Memory B cell (primary cell): Measurements from ENCODE around the gene GOSR1.
"Not testable (repeated sequence)": the region's sequence is repeated elsewhere in the genome, so short reads cannot be mapped to it uniquely, and the experiment has no call there.

Experiments used
- ATAC-seq: fragments of 150-1000 bp; cut with Tn5 transposase; 2 replicates; pipeline ENCODE4 v1.10.0; 2021; ENCODE audit warnings: low read depth, mild to moderate bottlenecking, moderate library complexity
- DNase-seq, 2 donors: peaks; one replicate each; pipeline ENCODE4 v3.0.0; 2022; ENCODE audit warnings: low spot score in 2 of 2
- H3K27ac Mint-ChIP-seq: one replicate; pipeline ENCODE4 v1.8.0; 2022; ENCODE audit warnings: mild to moderate bottlenecking, moderate library complexity, mixed read lengths
- H3K27me3 Mint-ChIP-seq: one replicate; pipeline ENCODE4 v1.8.0; 2022; ENCODE audit warnings: mixed read lengths
- H3K36me3 Mint-ChIP-seq: one replicate; pipeline ENCODE4 v1.8.0; 2022; ENCODE audit warnings: mild to moderate bottlenecking, mixed read lengths
- H3K4me1 Mint-ChIP-seq: one replicate; pipeline ENCODE4 v1.8.0; 2022; ENCODE audit warnings: mixed read lengths
- H3K4me3 Mint-ChIP-seq: one replicate; pipeline ENCODE4 v1.8.0; 2022; ENCODE audit warnings: mild to moderate bottlenecking, moderate library complexity, mixed read lengths
- H3K9me3 Mint-ChIP-seq: one replicate; pipeline ENCODE4 v1.8.0; 2022; ENCODE audit warnings: mixed read lengths

Gene GOSR1

GRCh38 chr17:30477083-30477773 is at the start of gene GOSR1:
Gene GOSR1, plus strand, starts transcription at chr17:30477408. Its CDS starts 26 bp downstream, at chr17:30477434.
- DNase-seq, result peak; percentile 84 to 89
- H3K4me3 Mint-ChIP-seq, result peak within 1 kb of the TSS; percentile 93
- H3K9me3 Mint-ChIP-seq, result no peaks in the 10 kb centered on the region
- peak; percentile 94 for ATAC-seq
- H3K36me3 Mint-ChIP-seq, result peaks cover 7% of the 10 kb centered on the region
- H3K27ac Mint-ChIP-seq, result peak within 1 kb of the TSS; percentile 99
- H3K27me3 Mint-ChIP-seq, result no peaks in the 10 kb centered on the region
- peaks cover 18% of the 10 kb centered on the region for H3K4me1 Mint-ChIP-seq

- no peaks in the 10 kb centered on the region for H3K9me3 Mint-ChIP-seq
- no peaks in the 10 kb centered on the region for H3K27me3 Mint-ChIP-seq
- ATAC-seq, result no peak
- H3K4me3 Mint-ChIP-seq, result no peak overlapping the region
- H3K27ac Mint-ChIP-seq, result no peak overlapping the region
- H3K4me1 Mint-ChIP-seq, result no peaks in the 10 kb centered on the region
- no peak for DNase-seq
- peaks cover 3% of the 10 kb centered on the region for H3K36me3 Mint-ChIP-seq
Measured at GRCh38 chr17:30427611-30428010, 49.6 kb upstream of the GOSR1 start.

GRCh38 chr17:30429155-30429554 is 48.1 kb upstream of the GOSR1 start:
- Mint-ChIP-seq H3K9me3 (no peaks in the 10 kb centered on the region), H3K36me3 (peaks cover 3% of the 10 kb centered on the region), H3K27me3 (peaks cover 2% of the 10 kb centered on the region), H3K27ac (no peak overlapping the region), H3K4me3 (no peak overlapping the region), H3K4me1 (no peaks in the 10 kb centered on the region)
- no peak for ATAC-seq
- DNase-seq, result no peak

GRCh38 chr17:30433514-30433913 is 43.7 kb upstream of the GOSR1 start:
- Mint-ChIP-seq H3K27ac (no peak overlapping the region), H3K9me3 (no peaks in the 10 kb centered on the region), H3K27me3 (peaks cover 2% of the 10 kb centered on the region), H3K4me1 (peaks cover 4% of the 10 kb centered on the region), H3K4me3 (no peak overlapping the region), H3K36me3 (no peaks in the 10 kb centered on the region)
- ATAC-seq (no peak), DNase-seq (no peak)

DNA sequence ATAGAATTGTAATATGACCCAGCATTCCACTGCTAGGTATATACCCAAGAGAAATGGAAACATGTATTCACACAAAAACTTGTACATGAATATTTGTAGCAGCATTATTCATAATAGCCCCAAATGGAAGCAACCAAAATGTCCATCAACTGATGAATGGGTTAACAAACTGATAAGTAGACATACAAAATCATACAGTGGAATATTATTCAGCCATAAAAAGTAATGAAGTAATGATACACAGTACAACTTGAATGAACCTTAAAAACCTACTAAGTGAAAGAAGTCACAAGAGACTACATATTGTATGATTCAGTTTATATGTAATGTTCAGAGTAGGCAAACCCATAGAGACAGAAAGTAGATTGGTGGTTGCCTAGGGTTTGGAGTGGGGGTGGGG is 40.5 kb upstream of the GOSR1 start:
- Mint-ChIP-seq H3K9me3 (no peaks in the 10 kb centered on the region), H3K36me3 (no peaks in the 10 kb centered on the region), H3K27me3 (peaks cover 2% of the 10 kb centered on the region), H3K4me1 (peaks cover 4% of the 10 kb centered on the region), H3K4me3 (no peak overlapping the region), H3K27ac (no peak overlapping the region)
- DNase-seq (no peak), ATAC-seq (no peak)

DNA sequence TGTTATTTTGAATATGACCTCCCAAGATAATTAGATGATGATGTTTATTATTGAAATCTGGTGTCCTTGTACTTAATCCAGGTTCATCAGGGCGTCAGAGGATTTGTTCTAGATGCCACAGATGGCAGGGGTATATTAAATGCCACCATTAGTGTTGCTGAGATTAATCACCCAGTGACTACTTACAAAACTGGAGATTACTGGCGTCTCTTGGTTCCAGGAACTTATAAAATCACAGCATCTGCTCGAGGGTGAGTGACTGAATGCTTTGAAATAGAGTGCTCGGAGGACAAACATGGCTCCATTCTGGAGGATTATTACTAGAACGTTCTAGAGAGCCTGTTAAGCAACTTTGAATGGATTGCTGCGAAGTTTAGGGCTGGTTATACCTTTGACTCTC is 33.5 kb upstream of the GOSR1 start:
- H3K27ac Mint-ChIP-seq, result no peak overlapping the region
- DNase-seq, result no peak
- H3K4me1 Mint-ChIP-seq, result no peaks in the 10 kb centered on the region
- no peaks in the 10 kb centered on the region for H3K36me3 Mint-ChIP-seq
- ATAC-seq, result no peak
- no peaks in the 10 kb centered on the region for H3K9me3 Mint-ChIP-seq
- no peak overlapping the region for H3K4me3 Mint-ChIP-seq
- no peaks in the 10 kb centered on the region for H3K27me3 Mint-ChIP-seq

DNA sequence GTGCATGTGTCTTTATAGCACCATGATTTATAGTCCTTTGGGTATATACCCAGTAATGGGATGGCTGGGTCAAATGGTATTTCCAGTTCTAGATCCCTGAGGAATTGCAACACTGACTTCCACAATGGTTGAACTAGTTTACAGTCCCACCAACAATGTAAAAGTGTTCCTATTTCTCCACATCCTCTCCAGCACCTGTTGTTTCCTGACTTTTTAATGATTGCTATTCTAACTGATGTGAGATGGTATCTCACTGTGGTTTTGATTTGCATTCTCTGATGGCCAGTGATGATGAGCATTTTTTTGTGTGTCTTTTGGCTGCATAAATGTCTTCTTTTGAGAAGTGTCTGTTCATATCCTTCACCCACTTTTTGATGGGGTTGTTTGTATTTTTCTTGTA is 30.6 kb upstream of the GOSR1 start:
- not testable (repeated sequence) for H3K27ac Mint-ChIP-seq, H3K4me3 Mint-ChIP-seq, H3K27me3 Mint-ChIP-seq, ATAC-seq, DNase-seq, H3K36me3 Mint-ChIP-seq, H3K4me1 Mint-ChIP-seq, H3K9me3 Mint-ChIP-seq

DNA sequence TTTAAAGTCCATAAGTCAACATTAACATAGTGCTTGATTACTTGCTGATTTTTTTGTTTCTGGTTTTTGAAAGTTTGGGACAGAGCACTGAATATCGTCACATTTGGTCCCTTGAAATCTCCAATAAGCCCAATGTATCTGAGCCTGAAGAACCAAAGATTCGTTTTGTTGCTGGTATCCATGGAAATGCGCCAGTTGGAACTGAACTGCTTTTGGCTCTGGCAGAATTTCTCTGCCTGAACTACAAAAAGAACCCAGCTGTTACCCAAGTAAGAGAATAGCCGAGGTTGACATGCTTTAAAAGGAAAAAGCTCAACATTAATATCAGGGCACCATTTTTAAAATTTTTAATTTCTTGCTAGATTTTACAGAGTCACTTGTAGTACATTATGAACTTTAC is 27.7 kb upstream of the GOSR1 start:
- ATAC-seq (no peak), DNase-seq (no peak)
- Mint-ChIP-seq H3K4me3 (no peak overlapping the region), H3K9me3 (peaks cover 3% of the 10 kb centered on the region), H3K27ac (no peak overlapping the region), H3K4me1 (no peaks in the 10 kb centered on the region), H3K27me3 (no peaks in the 10 kb centered on the region), H3K36me3 (peaks cover 4% of the 10 kb centered on the region)

- Mint-ChIP-seq H3K4me1 (no peaks in the 10 kb centered on the region), H3K9me3 (peaks cover 5% of the 10 kb centered on the region), H3K4me3 (no peak overlapping the region), H3K27ac (no peak overlapping the region), H3K36me3 (peaks cover 5% of the 10 kb centered on the region), H3K27me3 (no peaks in the 10 kb centered on the region)
- no peak for ATAC-seq
- no peak for DNase-seq
Measured at GRCh38 chr17:30450125-30451027, 26.8 kb upstream of the GOSR1 start.

GRCh38 chr17:30454635-30455034 is 22.6 kb upstream of the GOSR1 start:
- ATAC-seq, result no peak
- peaks cover 9% of the 10 kb centered on the region for H3K36me3 Mint-ChIP-seq

DNA sequence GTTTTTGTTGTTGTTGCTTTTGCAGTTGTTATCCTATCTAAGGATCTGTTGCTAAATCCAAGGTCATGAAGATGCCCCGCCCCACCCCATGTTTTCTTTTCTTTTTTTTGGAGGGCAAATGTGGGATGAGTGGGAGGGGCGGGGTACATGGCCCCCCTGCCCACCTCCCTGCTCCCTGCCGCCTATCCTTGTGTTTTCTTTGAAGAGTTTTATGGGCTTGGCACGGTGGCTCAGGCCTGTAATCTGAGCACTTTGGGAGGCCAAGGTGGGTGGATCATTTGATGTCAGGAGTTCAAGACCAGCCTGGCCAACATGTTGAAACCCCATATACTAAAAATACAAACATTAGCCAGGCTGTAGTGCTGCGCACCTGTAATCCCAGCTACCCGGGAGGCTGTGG is 18.8 kb upstream of the GOSR1 start:
- no peaks in the 10 kb centered on the region for H3K27me3 Mint-ChIP-seq
- peaks cover 5% of the 10 kb centered on the region for H3K9me3 Mint-ChIP-seq
- H3K27ac Mint-ChIP-seq, result no peak overlapping the region
- no peak overlapping the region for H3K4me3 Mint-ChIP-seq
- no peaks in the 10 kb centered on the region for H3K4me1 Mint-ChIP-seq
- ATAC-seq (no peak), DNase-seq (no peak)
- H3K36me3 Mint-ChIP-seq, result peaks cover 11% of the 10 kb centered on the region

More at GRCh38 chr17:30454635-30455034, 22.6 kb upstream of the GOSR1 start:
- H3K4me1 Mint-ChIP-seq, result no peaks in the 10 kb centered on the region
- no peak overlapping the region for H3K27ac Mint-ChIP-seq
- no peak for DNase-seq
- no peak overlapping the region for H3K4me3 Mint-ChIP-seq
- peaks cover 5% of the 10 kb centered on the region for H3K9me3 Mint-ChIP-seq
- no peaks in the 10 kb centered on the region for H3K27me3 Mint-ChIP-seq

DNA sequence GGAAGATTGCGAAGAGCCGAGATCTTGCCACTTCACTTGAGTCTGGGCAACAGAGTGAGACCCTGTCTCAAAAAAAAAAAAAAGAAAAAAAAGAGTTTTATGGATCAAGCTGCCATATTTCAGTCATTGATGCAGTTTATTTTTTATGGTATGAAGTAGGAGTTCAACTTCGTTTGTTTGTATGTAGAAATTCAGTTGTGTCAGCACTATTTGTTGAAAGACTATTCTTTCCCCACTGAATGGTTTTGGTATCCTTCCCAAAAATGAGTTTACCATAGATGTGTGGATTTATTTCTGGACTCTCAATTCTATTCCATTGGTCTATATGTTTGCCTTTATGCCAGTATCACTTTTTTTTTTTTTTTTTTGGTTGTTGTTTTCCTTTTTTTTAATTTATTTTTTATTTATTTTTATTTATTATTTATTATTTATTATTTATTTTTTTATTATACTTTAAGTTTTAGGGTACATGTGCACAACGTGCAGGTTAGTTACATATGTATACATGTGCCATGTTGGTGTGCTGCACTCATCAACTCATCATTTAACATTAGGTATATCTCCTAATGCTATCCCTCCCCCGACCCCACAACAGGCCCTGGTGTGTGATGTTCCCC is 18.3 kb upstream of the GOSR1 start:
- H3K4me1 Mint-ChIP-seq, H3K4me3 Mint-ChIP-seq, H3K27me3 Mint-ChIP-seq, ATAC-seq, H3K9me3 Mint-ChIP-seq, DNase-seq, H3K27ac Mint-ChIP-seq: not testable (repeated sequence)
- H3K36me3 Mint-ChIP-seq, result peaks cover 11% of the 10 kb centered on the region

GRCh38 chr17:30468465-30468864 is 8.7 kb upstream of the GOSR1 start:
- Mint-ChIP-seq H3K27me3 (no peaks in the 10 kb centered on the region), H3K27ac (no peak overlapping the region), H3K4me3 (no peak overlapping the region), H3K4me1 (no peaks in the 10 kb centered on the region), H3K9me3 (no peaks in the 10 kb centered on the region), H3K36me3 (no peaks in the 10 kb centered on the region)
- ATAC-seq, result no peak
- DNase-seq, result no peak

DNA sequence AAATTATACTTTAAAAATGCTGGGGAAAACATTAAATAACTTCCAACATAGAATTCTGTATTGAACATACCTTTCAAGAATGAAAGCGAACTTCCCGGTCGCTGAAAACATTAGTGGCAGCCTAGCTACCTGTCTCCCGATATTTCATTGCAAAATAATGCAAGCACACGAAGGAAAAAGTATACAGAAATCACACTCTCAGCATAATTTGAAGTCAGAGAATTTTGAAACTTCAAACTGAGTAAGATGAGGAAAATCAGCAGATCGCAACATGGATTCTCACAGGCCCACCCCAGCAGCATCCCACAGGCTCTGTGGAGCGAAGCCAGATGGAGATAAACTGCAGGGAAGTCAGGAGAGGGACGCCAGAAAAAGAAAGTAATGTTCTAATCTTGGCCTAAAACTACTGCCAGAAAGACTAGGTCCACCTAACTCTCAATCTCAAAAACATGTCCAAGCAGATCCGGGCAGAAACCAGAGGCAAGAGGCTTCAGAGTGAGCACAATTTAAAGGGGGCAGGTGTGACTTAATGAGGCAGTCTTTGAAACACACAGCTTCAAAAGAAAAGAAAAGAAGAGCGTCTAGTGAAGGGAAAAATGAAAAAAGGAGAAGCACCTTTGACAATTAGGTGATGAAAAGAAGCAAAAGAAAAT is 4.8 kb upstream of the GOSR1 start:
- ATAC-seq (no peak), DNase-seq (no peak)
- H3K4me3 Mint-ChIP-seq, result no peak overlapping the region
- H3K9me3 Mint-ChIP-seq, result no peaks in the 10 kb centered on the region
- H3K4me1 Mint-ChIP-seq, result peaks cover 7% of the 10 kb centered on the region
- H3K27ac Mint-ChIP-seq, result no peak overlapping the region
- H3K27me3 Mint-ChIP-seq, result no peaks in the 10 kb centered on the region
- H3K36me3 Mint-ChIP-seq, result peaks cover 2% of the 10 kb centered on the region
